Muscle of back (tissue), 11 donors: Measurements from ENCODE around the gene TNFRSF12A. TPM values are rescaled to one million over a fixed set of nuclear protein-coding genes. Genes with fewer than 3 reads are reported as not detected.
A peak's percentile ranks its signal among the peaks of the same experiment; 100 is the strongest.
"Not testable (repeated sequence)": the region's sequence is repeated elsewhere in the genome, so short reads cannot be mapped to it uniquely, and the experiment has no call there.

Experiments
- DNase-seq, 3 donors: peaks; one replicate each; pipeline versions ENCODE4 v3.0.0 to v3.0.0-alpha.2; 2013
- polyA plus RNA-seq, 10 donors: library from polyadenylated mRNA; unstranded; fragments of 120-200 nt; gene quantifications; one replicate each; pipeline ENCODE4 v1.2.1, GENCODE V29; 2013; ENCODE audit not compliant: insufficient read length in 10 of 10

Gene TNFRSF12A
- polyA plus RNA-seq, 10 donors, result 21.3 to 91.8 (median 36.6) TPM

DNA sequence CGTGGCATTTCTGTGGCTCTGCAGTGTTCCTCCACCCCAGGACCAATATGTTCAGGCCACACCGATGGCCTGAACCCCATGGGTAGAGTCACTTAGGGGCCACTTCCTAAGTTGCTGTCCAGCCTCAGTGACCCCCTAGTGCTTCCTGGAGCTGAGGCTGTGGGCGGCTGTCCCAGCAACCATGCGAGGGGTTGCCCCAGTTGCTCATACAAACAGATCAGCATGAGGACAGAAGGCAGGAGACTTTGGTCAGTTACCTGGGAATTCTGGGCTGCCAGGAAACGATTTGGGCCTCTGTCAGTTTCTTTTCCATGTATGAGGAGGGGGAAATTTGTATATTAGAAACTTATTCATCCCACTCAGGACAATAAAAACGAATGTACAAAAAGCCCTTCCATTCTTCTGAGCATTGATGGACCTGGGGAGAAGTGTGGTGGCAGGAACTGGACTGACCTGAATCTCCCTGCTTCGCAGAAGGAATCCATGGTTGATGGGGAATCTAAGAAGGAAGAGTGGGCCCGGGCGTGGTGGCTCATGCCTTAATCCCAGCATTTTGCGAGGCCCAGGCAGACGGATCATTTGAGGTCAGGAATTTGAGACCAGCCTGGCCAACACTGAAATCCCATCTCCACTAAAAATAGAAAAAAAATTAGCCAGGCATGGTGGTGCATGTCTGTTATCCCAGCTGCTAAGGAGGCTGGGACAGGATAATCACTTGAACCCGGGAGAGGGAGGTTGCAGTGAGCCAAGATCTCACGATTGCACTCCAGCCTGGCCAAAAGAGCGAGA lies 40.4 kb downstream of the TNFRSF12A start:
- peak in 1 of 3 donors; percentile 37 for DNase-seq

DNA sequence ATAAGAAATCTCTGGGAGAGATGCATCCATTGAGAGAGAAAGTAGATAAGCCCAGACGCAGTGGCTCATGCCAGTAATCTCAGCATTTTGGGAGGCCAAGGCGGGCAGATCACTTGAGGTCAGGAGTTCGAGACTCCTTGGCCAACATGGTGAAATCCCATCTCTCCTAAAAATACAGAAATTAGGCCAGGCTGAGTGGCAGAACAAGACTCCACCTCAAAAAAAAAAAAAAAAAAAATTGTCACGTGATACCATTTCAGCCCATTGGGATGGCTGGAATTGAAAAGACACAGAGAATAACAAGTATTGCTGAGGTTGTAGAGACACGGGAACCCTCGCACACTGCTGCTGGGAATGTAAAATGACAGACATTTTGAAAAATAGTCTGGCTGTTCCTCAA lies 42.4 kb downstream of the TNFRSF12A start:
- no peak for DNase-seq

GRCh38 chr16:3063625-3064386 lies 43.6 kb downstream of the TNFRSF12A start:
- DNase-seq, result no peak

- peak; percentile 70 to 86 (median 83) for DNase-seq
These were observed 45.0 kb downstream of the TNFRSF12A start, which contains the start of gene IL32 for GRCh38 chr16:3065069-3065741. Gene IL32, plus strand, starts transcription at chr16:3065640. Its CDS starts 172 bp downstream, at chr16:3065812.

GRCh38 chr16:3065742-3066439 lies 45.7 kb downstream of the TNFRSF12A start:
- no peak for DNase-seq

- DNase-seq, result no peak
These were observed 46.2 kb downstream of the TNFRSF12A start for GRCh38 chr16:3066440-3066748.

DNA sequence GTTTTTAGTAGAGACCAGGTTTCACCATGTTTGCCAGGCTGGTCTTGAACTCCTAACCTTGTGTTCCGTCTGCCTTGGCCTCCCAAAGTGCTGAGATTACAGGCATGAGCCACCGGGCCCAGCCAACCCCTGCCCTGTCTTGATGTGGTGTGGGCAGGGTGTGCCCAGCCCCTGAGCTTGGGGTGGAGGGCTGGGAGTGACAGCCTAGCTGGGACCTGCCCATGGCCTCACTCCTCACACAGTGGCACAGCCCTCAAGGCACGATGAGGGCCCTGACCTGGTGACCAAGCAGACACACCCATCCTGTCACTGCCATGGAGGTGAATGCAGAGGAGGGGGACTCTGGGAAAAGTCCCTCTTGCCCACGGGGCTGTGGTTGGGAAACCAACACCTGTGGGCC lies 48.3 kb downstream of the TNFRSF12A start:
- DNase-seq, result no peak

- DNase-seq, result not testable (repeated sequence)
These were observed 49.0 kb downstream of the TNFRSF12A start for GRCh38 chr16:3069146-3069545.

GRCh38 chr16:3070608-3071111 lies 50.5 kb downstream of the TNFRSF12A start:
- DNase-seq, result no peak

GRCh38 chr16:3071655-3072054 lies 51.5 kb downstream of the TNFRSF12A start:
- no peak for DNase-seq

Other genes starting within 250 kb of the TNFRSF12A start
- gene ELOB, start 243.1 kb upstream of the TNFRSF12A start, polyA plus RNA-seq, result 100 to 1,000 TPM; 126 to 207 (median 146) TPM
- not detected for gene PRSS33, start 232.8 kb upstream of the TNFRSF12A start, polyA plus RNA-seq
- not detected for gene PRSS41, start 221.9 kb upstream of the TNFRSF12A start, polyA plus RNA-seq
- gene PRSS21, start 203.1 kb upstream of the TNFRSF12A start, polyA plus RNA-seq, result under 1 TPM in 3 of 10 donors, not detected in 7; 0.24 to 0.53 (median 0.31) TPM
- under 1 TPM in 9 of 10 donors, not detected in 1; 0.24 to 0.90 (median 0.56) TPM for gene ZG16B, start 190.1 kb upstream of the TNFRSF12A start, polyA plus RNA-seq
- under 1 TPM in 2 of 10 donors, not detected in 8; 0.83 to 0.94 TPM for gene PRSS22, start 162.2 kb upstream of the TNFRSF12A start, polyA plus RNA-seq
- gene FLYWCH2, start 137.2 kb upstream of the TNFRSF12A start, polyA plus RNA-seq, result 10 to 100 TPM; 10.4 to 20.2 (median 15.5) TPM
- 10 to 100 TPM; 10.7 to 25.3 (median 17.2) TPM for gene FLYWCH1, start 108.4 kb upstream of the TNFRSF12A start, polyA plus RNA-seq
- 10 to 100 TPM in 2 of 10 donors, 1 to 10 TPM in 8; 1.7 to 27.6 (median 5.6) TPM for gene KREMEN2, start 56.1 kb upstream of the TNFRSF12A start, polyA plus RNA-seq
- 10 to 100 TPM in 1 of 10 donors, 1 to 10 TPM in 9; 4.9 to 13.2 (median 7.2) TPM for gene PAQR4, start 51.0 kb upstream of the TNFRSF12A start, polyA plus RNA-seq
- 10 to 100 TPM in 4 of 10 donors, 1 to 10 TPM in 6; 5.8 to 23.0 (median 9.5) TPM for gene PKMYT1, start 39.9 kb upstream of the TNFRSF12A start, polyA plus RNA-seq
- 1 to 10 TPM in 7 of 10 donors, under 1 TPM in 3; 0.45 to 2.6 (median 1.3) TPM for gene CLDN9, start 7.4 kb upstream of the TNFRSF12A start, polyA plus RNA-seq
- gene CLDN6, start 2.2 kb upstream of the TNFRSF12A start, polyA plus RNA-seq, result 1 to 10 TPM in 2 of 10 donors, under 1 TPM in 7, not detected in 1; 0.16 to 6.3 (median 0.31) TPM
- 100 to 1,000 TPM in 8 of 10 donors, 10 to 100 TPM in 2; 68.2 to 157 (median 121) TPM for gene HCFC1R1, start 3.6 kb downstream of the TNFRSF12A start, polyA plus RNA-seq
- 10 to 100 TPM; 15.9 to 26.9 (median 19.8) TPM for gene THOC6, start 3.7 kb downstream of the TNFRSF12A start, polyA plus RNA-seq
- under 1 TPM in 6 of 10 donors, not detected in 4; 0.07 to 0.82 (median 0.11) TPM for gene BICDL2, start 16.6 kb downstream of the TNFRSF12A start, polyA plus RNA-seq
- gene MMP25, start 26.2 kb downstream of the TNFRSF12A start, polyA plus RNA-seq, result 1 to 10 TPM; 1.1 to 3.0 (median 1.8) TPM
- gene IL32, start 45.3 kb downstream of the TNFRSF12A start, polyA plus RNA-seq, result 100 to 1,000 TPM in 6 of 10 donors, 10 to 100 TPM in 4; 43.8 to 181 (median 123) TPM
- under 1 TPM in 8 of 10 donors, not detected in 2; 0.13 to 0.53 (median 0.20) TPM for gene ZSCAN10, start 78.9 kb downstream of the TNFRSF12A start, polyA plus RNA-seq
- 10 to 100 TPM in 7 of 10 donors, 1 to 10 TPM in 3; 7.5 to 14.6 (median 11.7) TPM for gene ZNF205, start 92.2 kb downstream of the TNFRSF12A start, polyA plus RNA-seq
- gene ZNF213, start 114.7 kb downstream of the TNFRSF12A start, polyA plus RNA-seq, result 10 to 100 TPM in 5 of 10 donors, 1 to 10 TPM in 5; 8.1 to 11.6 (median 10.0) TPM
- gene OR1F1, start 167.8 kb downstream of the TNFRSF12A start, polyA plus RNA-seq, result not detected
- gene ZNF200, start 214.8 kb downstream of the TNFRSF12A start, polyA plus RNA-seq, result 1 to 10 TPM; 5.1 to 9.2 (median 6.7) TPM
- under 1 TPM; 0.09 to 0.65 (median 0.24) TPM for gene MEFV, start 236.3 kb downstream of the TNFRSF12A start, polyA plus RNA-seq